Neural progenitor cell (in vitro differentiated cells): ENCODE measurements around the gene FRMPD1. TPM values are rescaled to one million over a fixed set of nuclear protein-coding genes. Genes with fewer than 3 reads are reported as not detected.

Experiments used
- DNase-seq: peaks from one replicate; pipeline ENCODE4 v3.0.0-alpha.2; 2016; ENCODE audit warnings: low spot score
- H2AFZ ChIP-seq: fragments of 200-600 bp; sonication (generic); replicated peaks from 2 replicates; pipeline ENCODE4 v1.6.1; 2016; ENCODE audit warnings: antibody characterized with exemption
- H3F3A ChIP-seq: fragments of 200-600 bp; sonication (generic); 2 replicates; pipeline ENCODE4 v1.6.1; 2016; ENCODE audit warnings: antibody characterized with exemption, low read depth
- H3K27ac ChIP-seq: fragments of 200-600 bp; sonication (generic); 2 replicates; pipeline ENCODE4 v1.5.1; 2016; ENCODE audit warnings: mild to moderate bottlenecking
- H3K27me3 ChIP-seq: fragments of 200-600 bp; sonication (generic); 2 replicates; pipeline ENCODE4 v1.6.1; 2016; ENCODE audit warnings: mild to moderate bottlenecking, moderate library complexity
- H3K36me3 ChIP-seq: fragments of 200-600 bp; sonication (generic); 2 replicates; pipeline ENCODE4 v1.5.1; 2016
- H3K4me1 ChIP-seq: fragments of 200-600 bp; sonication (generic); 2 replicates; pipeline ENCODE4 v1.6.1; 2016; ENCODE audit warnings: mixed run types
- H3K4me2 ChIP-seq: fragments of 200-600 bp; sonication (generic); 2 replicates; pipeline ENCODE4 v1.6.1; 2016
- H3K4me3 ChIP-seq: fragments of 200-600 bp; sonication (generic); 2 replicates; pipeline ENCODE4 v1.5.1; 2016
- H3K79me2 ChIP-seq: fragments of 200-600 bp; sonication (generic); 2 replicates; pipeline ENCODE4 v1.6.1; 2016; ENCODE audit warnings: low read depth
- H3K9ac ChIP-seq: fragments of 200-600 bp; sonication (generic); 2 replicates; pipeline ENCODE4 v1.6.1; 2016
- H3K9me3 ChIP-seq: fragments of 200-600 bp; sonication (generic); 2 replicates; pipeline ENCODE4 v1.5.1; 2016; ENCODE audit warnings: low read depth
- H4K20me1 ChIP-seq: fragments of 200-600 bp; sonication (generic); 2 replicates; pipeline ENCODE4 v1.6.1; 2016; ENCODE audit warnings: low read depth
- H3K27ac Mint-ChIP-seq: 3 replicates; pipeline ENCODE4 v1.8.0; 2021; ENCODE audit warnings: mixed read lengths
- H3K27me3 Mint-ChIP-seq: 2 replicates; pipeline ENCODE4 v1.8.0; 2022; ENCODE audit warnings: low read depth, mild to moderate bottlenecking, inconsistent platforms, moderate library complexity, mixed read lengths; ENCODE audit not compliant: insufficient read depth
- H3K36me3 Mint-ChIP-seq: 3 replicates; pipeline ENCODE4 v1.8.0; 2021; ENCODE audit warnings: mixed read lengths
- H3K4me1 Mint-ChIP-seq: 3 replicates; pipeline ENCODE4 v1.8.0; 2021; ENCODE audit warnings: mixed read lengths
- H3K4me3 Mint-ChIP-seq: 3 replicates; pipeline ENCODE4 v1.8.0; 2021; ENCODE audit warnings: mild to moderate bottlenecking, moderate library complexity, mixed read lengths
- H3K9me3 Mint-ChIP-seq: 3 replicates; pipeline ENCODE4 v1.8.0; 2020; ENCODE audit warnings: mixed read lengths
- CTCF ChIP-seq: fragments of 200-600 bp; sonication (generic); IDR thresholded peaks from 2 replicates; pipeline ENCODE4 v1.5.1; 2017; ENCODE audit warnings: antibody characterized with exemption, mild to moderate bottlenecking
- EZH2 ChIP-seq: fragments of 200-600 bp; sonication (generic); IDR thresholded peaks from 2 replicates; pipeline ENCODE4 v1.6.1; 2017; ENCODE audit warnings: antibody characterized with exemption, mild to moderate bottlenecking, moderate library complexity
- EZH2phosphoT487 ChIP-seq: fragments of 200-600 bp; sonication (generic); IDR thresholded peaks from 2 replicates; pipeline ENCODE4 v1.6.1; 2017; ENCODE audit warnings: antibody characterized with exemption
- total RNA-seq: library from RNA; depleted of rRNA; stranded (reverse); fragments of >200 nt; gene quantifications from 2 replicates; pipeline ENCODE4 v1.2.3, GENCODE V29; 2015; ENCODE audit warnings: low replicate concordance

The FRMPD1 gene
- total RNA-seq, 1 donor from 2014 or later = not detected

DNA sequence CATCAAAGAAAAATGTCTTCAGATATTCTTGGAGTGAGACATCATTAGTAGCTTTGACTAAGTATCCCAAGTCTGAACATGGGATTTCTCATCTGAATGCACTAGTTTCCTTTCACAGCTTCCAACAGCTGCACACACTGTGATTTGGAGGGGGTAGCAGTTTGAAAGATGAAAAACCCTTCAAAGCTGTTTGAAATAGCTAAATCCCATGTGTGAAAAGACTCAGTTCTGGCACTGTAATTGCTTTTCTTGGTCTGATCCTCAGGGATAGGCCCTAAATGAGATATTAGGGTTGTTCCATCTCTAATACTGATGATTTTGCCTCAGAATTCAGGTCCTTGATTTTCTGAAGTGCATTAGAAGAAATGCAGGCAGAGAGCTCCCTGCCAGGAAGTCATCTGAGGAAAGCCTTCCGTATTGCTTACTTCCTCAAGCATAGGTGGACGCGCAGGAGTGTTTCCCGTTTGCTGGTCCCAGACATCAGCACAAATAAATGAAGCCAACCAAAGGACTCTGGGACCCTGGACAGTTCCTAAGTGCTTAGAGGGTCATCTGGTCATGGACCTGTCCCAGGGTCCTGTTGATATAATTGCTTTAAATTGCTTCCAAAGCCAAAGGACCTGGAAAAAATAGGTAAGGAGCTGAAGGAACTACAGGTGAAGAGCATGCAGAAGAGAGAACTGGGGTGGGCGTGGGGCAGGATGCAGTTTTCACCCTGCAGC is 25.6 kb upstream of the FRMPD1 start:
- Histone ChIP-seq H3F3A (no peaks in the 10 kb centered on the region), H3K4me3 (no peak overlapping the region), H3K36me3 (no peaks in the 10 kb centered on the region), H3K9me3 (no peaks in the 10 kb centered on the region), H4K20me1 (no peaks in the 10 kb centered on the region), H3K9ac (no peak overlapping the region), H3K27me3 (no peaks in the 10 kb centered on the region), H3K4me2 (no peak overlapping the region), H3K27ac (no peak overlapping the region), H3K4me1 (peaks cover 17% of the 10 kb centered on the region), H3K79me2 (no peaks in the 10 kb centered on the region), H2AFZ (no peak overlapping the region)
- peaks cover 3% of the 10 kb centered on the region for H3K27me3 Mint-ChIP-seq
- no peaks in the 10 kb centered on the region for H3K9me3 Mint-ChIP-seq
- TF ChIP-seq EZH2phosphoT487 (no peak), EZH2 (no peak), CTCF (no peak)
- peaks cover 18% of the 10 kb centered on the region for H3K4me1 Mint-ChIP-seq
- peak; percentile 10 for DNase-seq
- no peak overlapping the region for H3K4me3 Mint-ChIP-seq
- H3K27ac Mint-ChIP-seq = no peak overlapping the region
- H3K36me3 Mint-ChIP-seq = no peaks in the 10 kb centered on the region

- no peak overlapping the region for H3K4me2 ChIP-seq
Observed at GRCh38 chr9:37625758-37626147, 25.0 kb upstream of the FRMPD1 start.

DNA sequence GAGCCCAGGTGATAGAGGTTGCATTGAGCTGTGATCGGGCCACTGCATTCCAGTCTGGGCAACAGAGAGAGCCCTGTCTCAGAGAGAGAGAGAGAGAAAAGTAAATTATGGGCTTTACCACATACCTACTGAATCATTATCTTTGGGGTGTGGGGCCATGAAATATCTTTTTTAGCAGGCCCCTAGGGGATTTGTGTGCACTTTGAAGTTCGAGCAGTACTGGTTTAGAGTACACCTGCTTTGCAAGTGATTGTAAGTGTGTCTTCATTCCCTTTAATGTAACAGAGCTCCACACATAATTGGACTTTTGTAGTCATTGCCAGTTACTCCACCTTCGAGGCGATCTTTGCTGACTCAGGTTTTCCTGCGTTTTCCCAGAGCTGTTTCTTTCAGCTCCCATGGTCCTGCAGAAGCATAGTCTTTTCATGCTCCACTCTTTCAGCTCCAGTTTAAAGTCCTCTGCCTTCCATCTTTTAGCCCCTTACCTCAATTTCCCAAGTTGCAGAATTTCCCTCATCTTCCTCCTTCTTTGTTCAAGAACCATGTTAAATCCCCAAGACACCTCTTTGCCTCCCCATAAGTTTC is 24.0 kb upstream of the FRMPD1 start:
- H3K9me3 Mint-ChIP-seq = no peaks in the 10 kb centered on the region
- Histone ChIP-seq H3K4me1 (peaks cover 8% of the 10 kb centered on the region), H2AFZ (no peak overlapping the region), H3K4me2 (no peak overlapping the region), H3F3A (no peaks in the 10 kb centered on the region), H3K9me3 (no peaks in the 10 kb centered on the region), H3K9ac (no peak overlapping the region), H3K27ac (no peak overlapping the region), H3K36me3 (no peaks in the 10 kb centered on the region), H3K79me2 (no peaks in the 10 kb centered on the region), H3K27me3 (no peaks in the 10 kb centered on the region), H3K4me3 (no peak overlapping the region), H4K20me1 (no peaks in the 10 kb centered on the region)
- peaks cover 18% of the 10 kb centered on the region for H3K4me1 Mint-ChIP-seq
- H3K36me3 Mint-ChIP-seq = no peaks in the 10 kb centered on the region
- TF ChIP-seq CTCF (no peak), EZH2 (no peak), EZH2phosphoT487 (no peak)
- H3K27me3 Mint-ChIP-seq = no peaks in the 10 kb centered on the region
- H3K4me3 Mint-ChIP-seq = no peak overlapping the region
- H3K27ac Mint-ChIP-seq = peak overlapping the region; percentile 6
- DNase-seq = no peak

More at GRCh38 chr9:37625758-37626147, 25.0 kb upstream of the FRMPD1 start:
- peaks cover 18% of the 10 kb centered on the region for H3K4me1 Mint-ChIP-seq
- H3K9me3 Mint-ChIP-seq = no peaks in the 10 kb centered on the region
- H3K36me3 ChIP-seq = no peaks in the 10 kb centered on the region
- H3K9ac ChIP-seq = no peak overlapping the region
- H3K79me2 ChIP-seq = no peaks in the 10 kb centered on the region
- DNase-seq = no peak
- H3K4me3 Mint-ChIP-seq = no peak overlapping the region
- no peaks in the 10 kb centered on the region for H3F3A ChIP-seq
- H4K20me1 ChIP-seq = no peaks in the 10 kb centered on the region
- H3K4me3 ChIP-seq = no peak overlapping the region
- no peak overlapping the region for H3K27ac ChIP-seq
- no peak for TF ChIP-seq CTCF
- no peak for TF ChIP-seq EZH2phosphoT487
- no peak for TF ChIP-seq EZH2
- H3K4me1 ChIP-seq = peaks cover 17% of the 10 kb centered on the region
- no peaks in the 10 kb centered on the region for H3K27me3 ChIP-seq
- no peaks in the 10 kb centered on the region for H3K9me3 ChIP-seq
- peaks cover 3% of the 10 kb centered on the region for H3K27me3 Mint-ChIP-seq
- no peak overlapping the region for H2AFZ ChIP-seq
- H3K36me3 Mint-ChIP-seq = no peaks in the 10 kb centered on the region
- H3K27ac Mint-ChIP-seq = no peak overlapping the region
